Neural progenitor cell (in vitro differentiated cells): ENCODE results near the gene EFCC1. TPM values are rescaled to one million over a fixed set of nuclear protein-coding genes. Genes with fewer than 3 reads are reported as not detected.

Experiments used
- DNase-seq: peaks from one replicate; pipeline ENCODE4 v3.0.0-alpha.2; 2016; ENCODE audit warnings: low spot score
- H2AFZ ChIP-seq: fragments of 200-600 bp; sonication (generic); replicated peaks from 2 replicates; pipeline ENCODE4 v1.6.1; 2016; ENCODE audit warnings: antibody characterized with exemption
- H3F3A ChIP-seq: fragments of 200-600 bp; sonication (generic); 2 replicates; pipeline ENCODE4 v1.6.1; 2016; ENCODE audit warnings: antibody characterized with exemption, low read depth
- H3K27ac ChIP-seq: fragments of 200-600 bp; sonication (generic); 2 replicates; pipeline ENCODE4 v1.5.1; 2016; ENCODE audit warnings: mild to moderate bottlenecking
- H3K27me3 ChIP-seq: fragments of 200-600 bp; sonication (generic); 2 replicates; pipeline ENCODE4 v1.6.1; 2016; ENCODE audit warnings: mild to moderate bottlenecking, moderate library complexity
- H3K36me3 ChIP-seq: fragments of 200-600 bp; sonication (generic); 2 replicates; pipeline ENCODE4 v1.5.1; 2016
- H3K4me1 ChIP-seq: fragments of 200-600 bp; sonication (generic); 2 replicates; pipeline ENCODE4 v1.6.1; 2016; ENCODE audit warnings: mixed run types
- H3K4me2 ChIP-seq: fragments of 200-600 bp; sonication (generic); 2 replicates; pipeline ENCODE4 v1.6.1; 2016
- H3K4me3 ChIP-seq: fragments of 200-600 bp; sonication (generic); 2 replicates; pipeline ENCODE4 v1.5.1; 2016
- H3K79me2 ChIP-seq: fragments of 200-600 bp; sonication (generic); 2 replicates; pipeline ENCODE4 v1.6.1; 2016; ENCODE audit warnings: low read depth
- H3K9ac ChIP-seq: fragments of 200-600 bp; sonication (generic); 2 replicates; pipeline ENCODE4 v1.6.1; 2016
- H3K9me3 ChIP-seq: fragments of 200-600 bp; sonication (generic); 2 replicates; pipeline ENCODE4 v1.5.1; 2016; ENCODE audit warnings: low read depth
- H4K20me1 ChIP-seq: fragments of 200-600 bp; sonication (generic); 2 replicates; pipeline ENCODE4 v1.6.1; 2016; ENCODE audit warnings: low read depth
- H3K27ac Mint-ChIP-seq: 3 replicates; pipeline ENCODE4 v1.8.0; 2021; ENCODE audit warnings: mixed read lengths
- H3K27me3 Mint-ChIP-seq: 2 replicates; pipeline ENCODE4 v1.8.0; 2022; ENCODE audit warnings: low read depth, mild to moderate bottlenecking, inconsistent platforms, moderate library complexity, mixed read lengths; ENCODE audit not compliant: insufficient read depth
- H3K36me3 Mint-ChIP-seq: 3 replicates; pipeline ENCODE4 v1.8.0; 2021; ENCODE audit warnings: mixed read lengths
- H3K4me1 Mint-ChIP-seq: 3 replicates; pipeline ENCODE4 v1.8.0; 2021; ENCODE audit warnings: mixed read lengths
- H3K4me3 Mint-ChIP-seq: 3 replicates; pipeline ENCODE4 v1.8.0; 2021; ENCODE audit warnings: mild to moderate bottlenecking, moderate library complexity, mixed read lengths
- H3K9me3 Mint-ChIP-seq: 3 replicates; pipeline ENCODE4 v1.8.0; 2020; ENCODE audit warnings: mixed read lengths
- CTCF ChIP-seq: fragments of 200-600 bp; sonication (generic); IDR thresholded peaks from 2 replicates; pipeline ENCODE4 v1.5.1; 2017; ENCODE audit warnings: antibody characterized with exemption, mild to moderate bottlenecking
- EZH2 ChIP-seq: fragments of 200-600 bp; sonication (generic); IDR thresholded peaks from 2 replicates; pipeline ENCODE4 v1.6.1; 2017; ENCODE audit warnings: antibody characterized with exemption, mild to moderate bottlenecking, moderate library complexity
- EZH2phosphoT487 ChIP-seq: fragments of 200-600 bp; sonication (generic); IDR thresholded peaks from 2 replicates; pipeline ENCODE4 v1.6.1; 2017; ENCODE audit warnings: antibody characterized with exemption
- total RNA-seq: library from RNA; depleted of rRNA; stranded (reverse); fragments of >200 nt; gene quantifications from 2 replicates; pipeline ENCODE4 v1.2.3, GENCODE V29; 2015; ENCODE audit warnings: low replicate concordance

EFCC1 gene
- total RNA-seq, 1 donor from 2014 or later, result 1.1 TPM

- H3K9ac ChIP-seq, result no peak overlapping the region
- Mint-ChIP-seq H3K27ac (peak overlapping the region; percentile 39), H3K4me1 (peaks cover 11% of the 10 kb centered on the region), H3K9me3 (no peaks in the 10 kb centered on the region), H3K4me3 (no peak overlapping the region), H3K36me3 (no peaks in the 10 kb centered on the region), H3K27me3 (peaks cover 6% of the 10 kb centered on the region)
- no peaks in the 10 kb centered on the region for H3K36me3 ChIP-seq
- no peaks in the 10 kb centered on the region for H4K20me1 ChIP-seq
- H3K27me3 ChIP-seq, result no peaks in the 10 kb centered on the region
- no peak overlapping the region for H3K4me3 ChIP-seq
- H3K9me3 ChIP-seq, result no peaks in the 10 kb centered on the region
- no peak overlapping the region for H2AFZ ChIP-seq
- no peak for DNase-seq
- TF ChIP-seq EZH2phosphoT487, result no peak
- TF ChIP-seq EZH2, result no peak
- no peak for TF ChIP-seq CTCF
- H3K4me1 ChIP-seq, result no peaks in the 10 kb centered on the region
- H3K4me2 ChIP-seq, result no peak overlapping the region
- no peak overlapping the region for H3K27ac ChIP-seq
- no peaks in the 10 kb centered on the region for H3F3A ChIP-seq
- H3K79me2 ChIP-seq, result no peaks in the 10 kb centered on the region
Observed at GRCh38 chr3:129061888-129062834, 61.1 kb downstream of the EFCC1 start.

- no peak overlapping the region for H3K4me3 ChIP-seq
- H3K4me3 Mint-ChIP-seq, result no peak overlapping the region
- no peak overlapping the region for H2AFZ ChIP-seq
- DNase-seq, result no peak
- no peaks in the 10 kb centered on the region for H3K4me1 ChIP-seq
- no peak overlapping the region for H3K4me2 ChIP-seq
- TF ChIP-seq EZH2phosphoT487, result no peak
- no peak for TF ChIP-seq EZH2
- peaks cover 4% of the 10 kb centered on the region for H3K27me3 Mint-ChIP-seq
- H3F3A ChIP-seq, result no peaks in the 10 kb centered on the region
- no peak overlapping the region for H3K9ac ChIP-seq
- no peaks in the 10 kb centered on the region for H3K36me3 ChIP-seq
- H3K36me3 Mint-ChIP-seq, result no peaks in the 10 kb centered on the region
- no peaks in the 10 kb centered on the region for H3K79me2 ChIP-seq
- no peak overlapping the region for H3K27ac ChIP-seq
- no peaks in the 10 kb centered on the region for H4K20me1 ChIP-seq
- H3K27ac Mint-ChIP-seq, result peak overlapping the region; percentile 39
- peaks cover 10% of the 10 kb centered on the region for H3K4me1 Mint-ChIP-seq
- H3K9me3 ChIP-seq, result no peaks in the 10 kb centered on the region
- no peaks in the 10 kb centered on the region for H3K9me3 Mint-ChIP-seq
- no peaks in the 10 kb centered on the region for H3K27me3 ChIP-seq
Observed at GRCh38 chr3:129063091-129063640, 62.1 kb downstream of the EFCC1 start.

GRCh38 chr3:129063841-129064482 lies 62.9 kb downstream of the EFCC1 start:
- TF ChIP-seq EZH2 (no peak), EZH2phosphoT487 (no peak), CTCF (no peak)
- H3K4me3 ChIP-seq, result no peak overlapping the region
- H4K20me1 ChIP-seq, result no peaks in the 10 kb centered on the region
- no peaks in the 10 kb centered on the region for H3K79me2 ChIP-seq
- no peaks in the 10 kb centered on the region for H3K9me3 ChIP-seq
- no peak overlapping the region for H2AFZ ChIP-seq
- DNase-seq, result no peak
- no peak overlapping the region for H3K4me3 Mint-ChIP-seq
- H3K27ac Mint-ChIP-seq, result no peak overlapping the region
- H3K27me3 Mint-ChIP-seq, result peaks cover 5% of the 10 kb centered on the region
- no peaks in the 10 kb centered on the region for H3K36me3 Mint-ChIP-seq
- no peaks in the 10 kb centered on the region for H3K27me3 ChIP-seq
- no peaks in the 10 kb centered on the region for H3K4me1 ChIP-seq
- H3F3A ChIP-seq, result no peaks in the 10 kb centered on the region
- no peaks in the 10 kb centered on the region for H3K9me3 Mint-ChIP-seq
- H3K36me3 ChIP-seq, result no peaks in the 10 kb centered on the region
- H3K9ac ChIP-seq, result no peak overlapping the region
- no peak overlapping the region for H3K27ac ChIP-seq
- H3K4me2 ChIP-seq, result no peak overlapping the region
- H3K4me1 Mint-ChIP-seq, result peaks cover 2% of the 10 kb centered on the region
